ENCODE results near the gene FLT4. TPM values are rescaled to one million over a fixed set of nuclear protein-coding genes. Genes with fewer than 3 reads are reported as not detected.
"Not testable (repeated sequence)": the region's sequence is repeated elsewhere in the genome, so short reads cannot be mapped to it uniquely, and the experiment has no call there.

The FLT4 gene
- total and polyA plus RNA-seq, 3 experiments from 2014 or later, result 6.0 to 12.7 (median 8.2) TPM

- Histone ChIP-seq H3K27me3 (ENCODE audit: insufficient read depth, low read length, poor library complexity, severe bottlenecking) (peaks cover 3% of the 10 kb centered on the region), H3K9me3 (ENCODE audit: low read length) (no peaks in the 10 kb centered on the region), H3K27ac (ENCODE audit: low read depth, low read length) (no peak overlapping the region), H3K4me1 (ENCODE audit: insufficient read depth, low read length) (no peaks in the 10 kb centered on the region), H3K36me3 (ENCODE audit: insufficient read depth, low read length) (no peaks in the 10 kb centered on the region), H3K4me3 (ENCODE audit: low read length) (no peak overlapping the region)
- H3K36me3 Mint-ChIP-seq, result no peaks in the 10 kb centered on the region
- H3K4me1 Mint-ChIP-seq, result peaks cover 10 to 14% (median 13%) of the 10 kb centered on the region in 3 donors
- DNase-seq, result no peak
- ChIA-PET CTCF (no interaction called here), POLR2A (no interaction called here)
- no peaks in the 10 kb centered on the region for H3K9me3 Mint-ChIP-seq
- peaks cover 7 to 28% of the 10 kb centered on the region in 2 donors for H3K27me3 Mint-ChIP-seq
- peak overlapping the region in 2 of 7 donors; percentile 7 to 58 for H3K4me3 Mint-ChIP-seq
- no peak overlapping the region for H3K27ac Mint-ChIP-seq
Observed at GRCh38 chr5:180675036-180675635, 25.7 kb upstream of the FLT4 start.

DNA sequence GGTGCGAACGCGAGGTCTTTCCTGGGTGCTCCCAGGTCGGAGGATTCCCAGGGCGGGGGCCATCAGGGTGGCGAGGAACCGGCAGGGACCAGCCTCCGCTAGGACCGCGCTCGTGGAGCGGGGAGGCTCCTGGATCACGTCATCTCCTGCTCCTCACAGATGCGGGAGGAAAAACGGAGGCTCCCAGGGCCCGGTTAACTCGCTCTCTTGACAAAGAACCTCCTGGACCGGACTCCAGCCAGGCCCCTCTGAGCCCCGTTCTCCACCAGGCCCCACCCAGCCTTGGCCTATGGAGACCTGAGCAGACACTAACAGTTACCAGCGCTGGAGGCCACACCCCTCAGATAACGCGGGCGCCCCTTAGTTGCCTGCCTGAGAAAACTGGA, 24.7 kb upstream of the FLT4 start:
- CTCF ChIA-PET, result interaction anchor here (1.2 kb wide), 1 partner anchor 44 kb away, joined by 3 read pairs; no protein-coding TSS in a partner anchor
- DNase-seq; H3K4me1 ChIP-seq (ENCODE audit: insufficient read depth, low read length); H3K4me3 ChIP-seq (ENCODE audit: low read length); H3K36me3 ChIP-seq (ENCODE audit: insufficient read depth, low read length); H3K36me3 Mint-ChIP-seq; H3K27ac ChIP-seq (ENCODE audit: low read depth, low read length); H3K9me3 Mint-ChIP-seq; H3K27me3 ChIP-seq (ENCODE audit: insufficient read depth, low read length, poor library complexity, severe bottlenecking); POLR2A ChIA-PET; H3K9me3 ChIP-seq (ENCODE audit: low read length); H3K27ac Mint-ChIP-seq: not testable (repeated sequence)
- Mint-ChIP-seq H3K27me3 (peaks cover 7 to 25% of the 10 kb centered on the region in 2 donors), H3K4me1 (peaks cover 14 to 22% (median 20%) of the 10 kb centered on the region in 3 donors), H3K4me3 (peak overlapping the region in 4 of 7 donors; percentile 54 to 84 (median 62))

DNA sequence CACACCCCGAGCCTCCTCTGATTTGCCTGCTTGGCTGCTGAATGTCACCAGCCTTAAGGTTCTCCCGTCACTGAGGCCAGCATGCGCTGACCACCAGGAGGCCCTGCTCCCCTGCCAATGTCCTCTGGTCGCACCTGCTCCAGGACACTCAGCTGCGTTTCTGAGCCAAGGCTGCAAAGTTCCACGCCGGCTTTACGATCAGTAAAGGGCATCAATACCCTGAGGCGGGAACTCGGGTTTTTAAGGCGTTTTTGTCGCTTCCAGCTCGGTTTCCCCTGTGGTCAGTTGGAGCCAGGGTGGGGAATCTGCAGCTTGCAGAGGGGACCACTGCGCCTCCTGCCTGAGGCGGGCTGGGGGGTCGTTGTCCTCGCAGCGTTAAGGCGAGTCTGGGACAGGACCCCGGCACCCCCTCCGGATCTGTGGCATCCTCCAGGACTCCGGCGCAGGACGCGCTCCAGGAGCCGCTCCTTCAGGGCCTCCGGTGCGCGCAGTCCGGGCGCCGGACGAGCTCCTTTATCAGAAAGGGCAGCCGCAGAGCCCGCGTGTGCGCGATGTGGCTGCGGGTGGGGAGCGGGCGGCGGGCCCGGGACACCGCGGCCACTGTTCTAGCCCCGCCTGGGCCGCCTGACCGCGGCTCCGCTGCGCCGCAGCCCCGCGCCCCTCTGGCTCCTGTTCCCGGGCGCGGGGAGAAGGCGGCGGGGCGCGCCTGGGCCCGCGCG, 24.1 kb upstream of the FLT4 start:
- no peaks in the 10 kb centered on the region for H3K4me1 ChIP-seq (ENCODE audit: insufficient read depth, low read length)
- no peak overlapping the region for H3K27ac ChIP-seq (ENCODE audit: low read depth, low read length)
- H3K9me3 ChIP-seq (ENCODE audit: low read length), result no peaks in the 10 kb centered on the region
- H3K36me3 ChIP-seq (ENCODE audit: insufficient read depth, low read length), result no peaks in the 10 kb centered on the region
- peak overlapping the region in 3 of 7 donors; percentile 26 to 61 (median 38) for H3K4me3 Mint-ChIP-seq
- ChIA-PET CTCF (interaction anchor here (0.9 to 1.2 kb wide), 2 partner anchors 11 to 45 kb away, joined by 3 read pairs; no protein-coding TSS in a partner anchor), POLR2A (no interaction called here)
- peaks cover 7 to 25% of the 10 kb centered on the region in 2 donors for H3K27me3 Mint-ChIP-seq
- no peaks in the 10 kb centered on the region for H3K9me3 Mint-ChIP-seq
- H3K27me3 ChIP-seq (ENCODE audit: insufficient read depth, low read length, poor library complexity, severe bottlenecking), result peaks cover 3% of the 10 kb centered on the region
- H3K27ac Mint-ChIP-seq, result peak overlapping the region in 1 of 8 donors; percentile 41
- no peak overlapping the region for H3K4me3 ChIP-seq (ENCODE audit: low read length)
- peaks cover 14 to 22% (median 20%) of the 10 kb centered on the region in 3 donors for H3K4me1 Mint-ChIP-seq
- no peak for DNase-seq
- H3K36me3 Mint-ChIP-seq, result peaks cover 0 to 2% (median 0%) of the 10 kb centered on the region in 3 donors

GRCh38 chr5:180671958-180672524, 22.6 kb upstream of the FLT4 start:
- CTCF ChIA-PET; H3K27ac Mint-ChIP-seq; H3K36me3 ChIP-seq (ENCODE audit: insufficient read depth, low read length): not testable (repeated sequence)

DNA sequence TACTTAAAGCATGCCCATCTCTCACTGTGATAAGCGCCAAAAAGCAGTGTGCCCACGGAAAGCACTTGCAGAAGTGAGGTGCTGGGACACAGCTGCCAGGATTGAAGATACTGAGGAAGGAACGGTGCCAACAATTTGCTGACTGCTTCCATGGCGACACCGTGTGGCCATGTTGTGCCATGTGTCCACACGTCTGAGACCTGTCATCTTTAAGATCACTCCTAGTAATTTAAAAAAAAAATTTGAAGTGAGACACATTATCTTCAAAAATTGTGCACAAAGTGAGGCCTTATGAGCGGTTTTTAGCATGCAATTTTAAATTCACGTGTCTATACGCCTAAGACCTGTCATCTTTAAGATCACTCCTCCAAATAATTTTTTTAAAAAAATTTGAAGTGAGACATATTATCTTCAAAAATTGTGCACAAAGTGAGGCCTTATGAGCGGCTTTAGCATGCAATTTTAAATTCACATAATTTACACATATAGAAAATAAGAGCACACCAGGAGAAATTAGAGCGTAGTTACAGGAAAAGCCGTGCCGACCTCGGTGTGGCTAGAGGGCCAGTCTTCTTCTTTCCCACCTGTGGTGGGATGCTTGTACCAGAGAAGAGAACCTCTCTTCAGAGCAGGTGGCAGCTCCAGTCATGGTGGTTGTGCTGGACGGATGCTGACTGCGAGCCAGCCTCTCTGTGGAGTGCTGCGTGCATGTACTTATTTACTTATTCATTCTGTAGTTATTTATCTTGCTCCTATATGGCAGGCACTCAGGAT, 21.4 kb upstream of the FLT4 start:
- H3K27me3 Mint-ChIP-seq, result peaks cover 7 to 21% of the 10 kb centered on the region in 2 donors
- peak overlapping the region; percentile 44 to 73 (median 49) for H3K4me3 Mint-ChIP-seq
- H3K9me3 Mint-ChIP-seq, result no peaks in the 10 kb centered on the region
- Histone ChIP-seq H3K27ac (ENCODE audit: low read depth, low read length) (no peak overlapping the region), H3K27me3 (ENCODE audit: insufficient read depth, low read length, poor library complexity, severe bottlenecking) (peaks cover 3% of the 10 kb centered on the region), H3K4me1 (ENCODE audit: insufficient read depth, low read length) (no peaks in the 10 kb centered on the region), H3K36me3 (ENCODE audit: insufficient read depth, low read length) (no peaks in the 10 kb centered on the region), H3K9me3 (ENCODE audit: low read length) (no peaks in the 10 kb centered on the region), H3K4me3 (ENCODE audit: low read length) (no peak overlapping the region)
- peaks cover 0 to 2% (median 0%) of the 10 kb centered on the region in 3 donors for H3K36me3 Mint-ChIP-seq
- peaks cover 14 to 22% (median 20%) of the 10 kb centered on the region in 3 donors for H3K4me1 Mint-ChIP-seq
- POLR2A ChIA-PET, result no interaction called here
- DNase-seq, result peak in 3 of 5 donors; percentile 34 to 60 (median 49)
- CTCF ChIA-PET, result no interaction called here
- H3K27ac Mint-ChIP-seq, result peak overlapping the region in 3 of 8 donors; percentile 43 to 91 (median 58)

More at GRCh38 chr5:180671958-180672524, 22.6 kb upstream of the FLT4 start:
- H3K27ac ChIP-seq (ENCODE audit: low read depth, low read length); H3K4me1 ChIP-seq (ENCODE audit: insufficient read depth, low read length); H3K4me3 Mint-ChIP-seq; POLR2A ChIA-PET; H3K9me3 Mint-ChIP-seq; H3K9me3 ChIP-seq (ENCODE audit: low read length); H3K27me3 ChIP-seq (ENCODE audit: insufficient read depth, low read length, poor library complexity, severe bottlenecking); DNase-seq; H3K36me3 Mint-ChIP-seq; H3K4me3 ChIP-seq (ENCODE audit: low read length): not testable (repeated sequence)
- Mint-ChIP-seq H3K27me3 (peaks cover 7 to 21% of the 10 kb centered on the region in 2 donors), H3K4me1 (peaks cover 14 to 22% (median 20%) of the 10 kb centered on the region in 3 donors)

- no peak overlapping the region for H3K27ac ChIP-seq (ENCODE audit: low read depth, low read length)
- H3K4me1 Mint-ChIP-seq, result peaks cover 14 to 22% (median 20%) of the 10 kb centered on the region in 3 donors
- peaks cover 3% of the 10 kb centered on the region for H3K27me3 ChIP-seq (ENCODE audit: insufficient read depth, low read length, poor library complexity, severe bottlenecking)
- peak overlapping the region; percentile 44 to 73 (median 49) for H3K4me3 Mint-ChIP-seq
- no peak for DNase-seq
- POLR2A ChIA-PET, result no interaction called here
- H3K9me3 Mint-ChIP-seq, result no peaks in the 10 kb centered on the region
- no peak overlapping the region for H3K4me3 ChIP-seq (ENCODE audit: low read length)
- no peaks in the 10 kb centered on the region for H3K36me3 ChIP-seq (ENCODE audit: insufficient read depth, low read length)
- peaks cover 0 to 2% (median 0%) of the 10 kb centered on the region in 3 donors for H3K36me3 Mint-ChIP-seq
- CTCF ChIA-PET, result no interaction called here
- no peaks in the 10 kb centered on the region for H3K9me3 ChIP-seq (ENCODE audit: low read length)
- no peaks in the 10 kb centered on the region for H3K4me1 ChIP-seq (ENCODE audit: insufficient read depth, low read length)
- peak overlapping the region in 2 of 8 donors; percentile 43 to 58 for H3K27ac Mint-ChIP-seq
- peaks cover 7 to 16% of the 10 kb centered on the region in 2 donors for H3K27me3 Mint-ChIP-seq
Observed at GRCh38 chr5:180670157-180670556, 20.8 kb upstream of the FLT4 start.

GRCh38 chr5:180669661-180670060, 20.3 kb upstream of the FLT4 start:
- no peak overlapping the region for H3K4me3 ChIP-seq (ENCODE audit: low read length)
- peaks cover 3% of the 10 kb centered on the region for H3K27me3 ChIP-seq (ENCODE audit: insufficient read depth, low read length, poor library complexity, severe bottlenecking)
- no peaks in the 10 kb centered on the region for H3K9me3 ChIP-seq (ENCODE audit: low read length)
- ChIA-PET CTCF (no interaction called here), POLR2A (no interaction called here)
- Mint-ChIP-seq H3K9me3 (no peaks in the 10 kb centered on the region), H3K4me3 (no peak overlapping the region), H3K36me3 (peaks cover 0 to 2% (median 0%) of the 10 kb centered on the region in 3 donors), H3K27me3 (peaks cover 4 to 13% of the 10 kb centered on the region in 2 donors), H3K4me1 (peaks cover 12 to 20% (median 17%) of the 10 kb centered on the region in 3 donors), H3K27ac (peak overlapping the region in 1 of 8 donors; percentile 30)
- DNase-seq, result no peak
- no peak overlapping the region for H3K27ac ChIP-seq (ENCODE audit: low read depth, low read length)
- H3K4me1 ChIP-seq (ENCODE audit: insufficient read depth, low read length), result no peaks in the 10 kb centered on the region
- no peaks in the 10 kb centered on the region for H3K36me3 ChIP-seq (ENCODE audit: insufficient read depth, low read length)
